Progenitor cell of endocrine pancreas (in vitro differentiated cells): ENCODE data around the gene FREM1. TPM values are rescaled to one million over a fixed set of nuclear protein-coding genes. Genes with fewer than 3 reads are reported as not detected.

Source experiments
- DNase-seq: peaks from one replicate; pipeline ENCODE4 v3.0.0; 2021; ENCODE audit warnings: low spot score; ENCODE audit not compliant: unreplicated experiment
- H3K27ac Mint-ChIP-seq: 2 replicates; pipeline ENCODE4 v1.8.0; 2021; ENCODE audit warnings: mild to moderate bottlenecking, moderate library complexity, mixed read lengths
- H3K27me3 Mint-ChIP-seq: 2 replicates; pipeline ENCODE4 v1.8.0; 2021; ENCODE audit warnings: mixed read lengths
- H3K36me3 Mint-ChIP-seq: 2 replicates; pipeline ENCODE4 v1.8.0; 2022; ENCODE audit warnings: mixed read lengths; ENCODE audit not compliant: insufficient read depth
- H3K4me1 Mint-ChIP-seq: 2 replicates; pipeline ENCODE4 v1.8.0; 2021; ENCODE audit warnings: low read depth, mixed read lengths
- H3K4me3 Mint-ChIP-seq: 2 replicates; pipeline ENCODE4 v1.8.0; 2021; ENCODE audit warnings: low read depth, mild to moderate bottlenecking, moderate library complexity, mixed read lengths
- H3K9me3 Mint-ChIP-seq: 2 replicates; pipeline ENCODE4 v1.8.0; 2021; ENCODE audit warnings: low read depth, mixed read lengths
- long read RNA-seq: library from polyadenylated mRNA; unstranded; transcript quantifications from one replicate; pipeline ENCODE4 v2.0.0, GENCODE V29; 2020
- total RNA-seq: library from RNA; stranded (reverse); gene quantifications from 2 replicates; pipeline ENCODE4 v1.2.1, GENCODE V29; 2021
- TF ChIP-seq, protein P1 (sequence below): fragments of 200-600 bp; sonication (generic); IDR thresholded peaks from one replicate; pipeline ENCODE4 v1.5.0; 2021; ENCODE audit warnings: antibody characterized with exemption, mild to moderate bottlenecking; ENCODE audit not compliant: unreplicated experiment

Gene FREM1, protein sequence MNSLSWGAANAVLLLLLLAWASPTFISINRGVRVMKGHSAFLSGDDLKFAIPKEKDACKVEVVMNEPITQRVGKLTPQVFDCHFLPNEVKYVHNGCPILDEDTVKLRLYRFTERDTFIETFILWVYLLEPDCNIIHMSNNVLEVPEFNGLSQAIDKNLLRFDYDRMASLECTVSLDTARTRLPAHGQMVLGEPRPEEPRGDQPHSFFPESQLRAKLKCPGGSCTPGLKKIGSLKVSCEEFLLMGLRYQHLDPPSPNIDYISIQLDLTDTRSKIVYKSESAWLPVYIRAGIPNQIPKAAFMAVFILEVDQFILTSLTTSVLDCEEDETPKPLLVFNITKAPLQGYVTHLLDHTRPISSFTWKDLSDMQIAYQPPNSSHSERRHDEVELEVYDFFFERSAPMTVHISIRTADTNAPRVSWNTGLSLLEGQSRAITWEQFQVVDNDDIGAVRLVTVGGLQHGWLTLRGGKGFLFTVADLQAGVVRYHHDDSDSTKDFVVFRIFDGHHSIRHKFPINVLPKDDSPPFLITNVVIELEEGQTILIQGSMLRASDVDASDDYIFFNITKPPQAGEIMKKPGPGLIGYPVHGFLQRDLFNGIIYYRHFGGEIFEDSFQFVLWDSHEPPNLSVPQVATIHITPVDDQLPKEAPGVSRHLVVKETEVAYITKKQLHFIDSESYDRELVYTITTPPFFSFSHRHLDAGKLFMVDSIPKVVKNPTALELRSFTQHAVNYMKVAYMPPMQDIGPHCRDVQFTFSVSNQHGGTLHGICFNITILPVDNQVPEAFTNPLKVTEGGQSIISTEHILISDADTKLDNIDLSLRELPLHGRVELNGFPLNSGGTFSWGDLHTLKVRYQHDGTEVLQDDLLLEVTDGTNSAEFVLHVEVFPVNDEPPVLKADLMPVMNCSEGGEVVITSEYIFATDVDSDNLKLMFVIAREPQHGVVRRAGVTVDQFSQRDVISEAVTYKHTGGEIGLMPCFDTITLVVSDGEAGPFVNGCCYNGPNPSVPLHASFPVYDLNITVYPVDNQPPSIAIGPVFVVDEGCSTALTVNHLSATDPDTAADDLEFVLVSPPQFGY (N-terminal part only)
- total RNA-seq: 11.4 and 13.2 TPM in 2 replicates
- long read RNA-seq, partial matches to known transcripts: 9 of 17 reads
- long read RNA-seq, other reads (novel, unspliced or antisense): 8 of 17 reads

DNA sequence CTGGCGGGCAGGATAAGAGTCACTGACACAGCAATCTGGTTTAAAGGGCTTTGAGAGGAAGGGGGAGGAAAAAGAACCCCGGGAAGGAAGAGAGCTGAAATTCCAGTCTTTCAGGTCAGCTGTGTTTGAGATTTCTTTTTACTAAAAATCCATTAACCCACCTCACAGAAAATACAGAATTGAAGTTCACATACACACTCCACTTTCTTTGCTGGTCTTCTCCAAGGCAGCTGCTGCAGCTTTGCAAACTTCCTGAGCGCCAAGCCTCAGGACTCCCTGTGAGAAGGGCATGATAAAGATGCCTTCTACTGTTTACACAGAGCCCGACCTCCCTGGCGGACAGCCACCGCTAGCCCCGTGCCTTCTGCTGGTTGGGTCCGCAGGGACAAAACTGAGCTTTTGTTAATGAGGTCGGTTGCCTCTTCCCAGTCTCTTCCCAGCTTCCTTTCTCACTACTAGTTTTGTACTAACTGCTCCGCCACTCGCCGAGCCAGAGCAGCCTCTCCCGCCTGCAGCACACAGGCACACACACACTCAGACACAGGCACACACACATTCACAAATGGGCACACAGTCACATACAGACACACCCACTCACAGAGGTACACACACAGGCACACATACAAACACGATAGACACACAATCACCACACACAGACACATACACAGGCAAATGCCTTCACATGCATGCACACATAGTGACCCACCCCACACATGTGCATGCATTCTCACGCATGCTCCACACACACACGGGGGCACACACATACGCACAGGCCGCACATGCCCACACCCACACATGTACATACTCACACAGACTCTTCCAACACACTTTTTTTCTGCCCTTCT, at the start of gene FREM1:
Gene FREM1, minus strand, starts transcription at position 468 of the 845 bp plus-strand sequence. CDS start 41,451 bp downstream, outside the sequence.
- Mint-ChIP-seq H3K4me3 (no peak within 1 kb of the TSS), H3K9me3 (no peaks in the 10 kb centered on the region), H3K27ac (no peak within 1 kb of the TSS), H3K27me3 (no peaks in the 10 kb centered on the region), H3K36me3 (no peaks in the 10 kb centered on the region), H3K4me1 (peaks cover 39% of the 10 kb centered on the region)
- TF ChIP-seq, protein P1, sequence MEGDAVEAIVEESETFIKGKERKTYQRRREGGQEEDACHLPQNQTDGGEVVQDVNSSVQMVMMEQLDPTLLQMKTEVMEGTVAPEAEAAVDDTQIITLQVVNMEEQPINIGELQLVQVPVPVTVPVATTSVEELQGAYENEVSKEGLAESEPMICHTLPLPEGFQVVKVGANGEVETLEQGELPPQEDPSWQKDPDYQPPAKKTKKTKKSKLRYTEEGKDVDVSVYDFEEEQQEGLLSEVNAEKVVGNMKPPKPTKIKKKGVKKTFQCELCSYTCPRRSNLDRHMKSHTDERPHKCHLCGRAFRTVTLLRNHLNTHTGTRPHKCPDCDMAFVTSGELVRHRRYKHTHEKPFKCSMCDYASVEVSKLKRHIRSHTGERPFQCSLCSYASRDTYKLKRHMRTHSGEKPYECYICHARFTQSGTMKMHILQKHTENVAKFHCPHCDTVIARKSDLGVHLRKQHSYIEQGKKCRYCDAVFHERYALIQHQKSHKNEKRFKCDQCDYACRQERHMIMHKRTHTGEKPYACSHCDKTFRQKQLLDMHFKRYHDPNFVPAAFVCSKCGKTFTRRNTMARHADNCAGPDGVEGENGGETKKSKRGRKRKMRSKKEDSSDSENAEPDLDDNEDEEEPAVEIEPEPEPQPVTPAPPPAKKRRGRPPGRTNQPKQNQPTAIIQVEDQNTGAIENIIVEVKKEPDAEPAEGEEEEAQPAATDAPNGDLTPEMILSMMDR: no peak
- no peak for DNase-seq

DNA sequence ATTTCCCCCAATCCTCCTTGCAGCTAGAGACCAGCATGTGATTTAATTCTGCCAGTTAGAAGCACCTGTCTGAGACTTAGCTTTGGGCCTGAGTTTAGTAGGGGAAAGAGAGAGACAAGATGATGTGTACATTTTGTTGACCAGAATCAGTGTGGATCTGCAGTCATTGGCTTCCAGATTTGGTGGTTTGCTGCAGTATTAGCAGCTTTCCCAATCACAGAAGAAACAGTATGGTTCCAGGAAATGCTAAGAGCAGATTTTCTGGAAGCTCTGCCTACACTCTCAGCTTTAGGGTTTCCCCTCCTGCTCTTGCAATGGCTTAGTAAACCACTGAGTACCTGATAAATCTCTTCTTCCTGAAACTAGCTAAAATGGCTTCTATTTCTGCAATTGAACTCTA, 48.8 kb upstream of the FREM1 start:
- H3K36me3 Mint-ChIP-seq: peaks cover 3% of the 10 kb centered on the region
- TF ChIP-seq, protein P1: no peak
- no peak overlapping the region for H3K4me3 Mint-ChIP-seq
- H3K4me1 Mint-ChIP-seq: peaks cover 2% of the 10 kb centered on the region
- no peak overlapping the region for H3K27ac Mint-ChIP-seq
- peaks cover 13% of the 10 kb centered on the region for H3K9me3 Mint-ChIP-seq
- no peak for DNase-seq
- no peaks in the 10 kb centered on the region for H3K27me3 Mint-ChIP-seq

DNA sequence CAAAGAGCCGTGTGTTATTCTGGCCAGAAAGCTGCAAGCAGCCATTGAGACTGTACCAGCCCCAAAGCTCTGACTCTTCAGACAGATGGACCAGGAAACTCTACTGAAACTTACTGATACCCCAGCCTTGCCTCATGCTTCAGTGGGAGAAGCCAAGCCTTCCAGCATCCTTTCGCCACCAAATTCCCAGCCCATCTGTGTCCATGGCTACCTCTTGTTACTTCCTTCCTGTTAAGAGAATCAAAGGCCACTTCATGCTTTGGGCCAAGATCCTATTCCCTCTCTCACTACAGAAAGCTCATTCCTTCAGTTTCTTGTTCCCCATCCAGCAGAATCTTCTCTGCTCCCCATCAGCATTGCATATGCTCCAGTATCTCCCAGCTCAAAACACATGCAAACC, 46.9 kb upstream of the FREM1 start:
- no peak overlapping the region for H3K4me3 Mint-ChIP-seq
- H3K9me3 Mint-ChIP-seq: peaks cover 23% of the 10 kb centered on the region
- peaks cover 5% of the 10 kb centered on the region for H3K36me3 Mint-ChIP-seq

DNA sequence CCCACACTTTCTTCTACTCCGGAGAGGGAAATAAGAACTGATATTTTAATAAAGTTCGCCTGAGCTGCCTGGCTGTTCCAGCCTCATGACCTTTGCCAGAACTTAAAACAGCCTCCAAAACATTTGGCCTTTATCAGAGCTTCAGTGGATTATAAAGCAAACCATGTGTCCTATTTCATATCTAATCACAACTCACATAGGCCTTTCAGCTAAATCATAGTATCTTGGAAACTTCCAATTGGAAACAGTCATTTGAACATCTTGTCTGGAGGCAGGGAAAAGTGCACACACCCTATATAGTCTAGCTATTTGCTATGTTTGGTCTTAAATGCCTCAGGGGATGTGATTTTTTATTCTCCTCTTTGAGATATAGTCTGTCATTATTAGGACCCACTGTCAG, 46.0 kb upstream of the FREM1 start:
- no peak for DNase-seq
- TF ChIP-seq, protein P1: no peak
- no peak overlapping the region for H3K4me3 Mint-ChIP-seq
- peaks cover 19% of the 10 kb centered on the region for H3K9me3 Mint-ChIP-seq
- peaks cover 4% of the 10 kb centered on the region for H3K36me3 Mint-ChIP-seq
- no peaks in the 10 kb centered on the region for H3K27me3 Mint-ChIP-seq
- no peaks in the 10 kb centered on the region for H3K4me1 Mint-ChIP-seq
- H3K27ac Mint-ChIP-seq: no peak overlapping the region

More for the DNA sequence above, 46.9 kb upstream of the FREM1 start:
- no peak for DNase-seq
- Mint-ChIP-seq H3K27me3 (no peaks in the 10 kb centered on the region), H3K4me1 (peaks cover 2% of the 10 kb centered on the region), H3K27ac (no peak overlapping the region)
- TF ChIP-seq, protein P1: no peak
